ENCODE measurements around the gene RCVRN.

The RCVRN gene

GRCh38 chr17:9905078-9905415 lies at the start of gene RCVRN:
TSS of gene RCVRN (minus strand) at chr17:9905271. CDS start at chr17:9905180, 91 bp downstream.
- no peaks in the 10 kb centered on the region for H3K27me3 ChIP-seq (replicated peaks; ENCODE audit: control insufficient read depth, insufficient read depth, low read length)
- H3K36me3 ChIP-seq (ENCODE audit: control insufficient read depth, insufficient read depth, low read length, severe bottlenecking) = no peaks in the 10 kb centered on the region
- H3K4me3 ChIP-seq (ENCODE audit: low read length) = no peak within 1 kb of the TSS
- no peak within 1 kb of the TSS for H3K9ac ChIP-seq (ENCODE audit: low read length)
- peaks cover 21% of the 10 kb centered on the region for H3K4me1 ChIP-seq (ENCODE audit: control insufficient read depth, insufficient read depth, low read length)
- no peaks in the 10 kb centered on the region for H3K9me3 ChIP-seq (ENCODE audit: control insufficient read depth, low read length)
- DNase-seq (ENCODE audit: low read depth) = no peak

- H3K4me3 ChIP-seq (ENCODE audit: low read length) = no peak overlapping the region
- no peaks in the 10 kb centered on the region for H3K9me3 ChIP-seq (ENCODE audit: control insufficient read depth, low read length)
- H3K36me3 ChIP-seq (ENCODE audit: control insufficient read depth, insufficient read depth, low read length, severe bottlenecking) = no peaks in the 10 kb centered on the region
- DNase-seq (ENCODE audit: low read depth) = no peak
- H3K27me3 ChIP-seq (replicated peaks; ENCODE audit: control insufficient read depth, insufficient read depth, low read length) = no peaks in the 10 kb centered on the region
- no peak overlapping the region for H3K9ac ChIP-seq (ENCODE audit: low read length)
- H3K4me1 ChIP-seq (ENCODE audit: control insufficient read depth, insufficient read depth, low read length) = no peaks in the 10 kb centered on the region
These were observed 48.4 kb upstream of the RCVRN start for GRCh38 chr17:9953492-9953891.

GRCh38 chr17:9951803-9952202 lies 46.7 kb upstream of the RCVRN start:
- Histone ChIP-seq H3K9ac (ENCODE audit: low read length) (no peak overlapping the region), H3K4me3 (ENCODE audit: low read length) (no peak overlapping the region), H3K27me3 (replicated peaks; ENCODE audit: control insufficient read depth, insufficient read depth, low read length) (no peaks in the 10 kb centered on the region), H3K36me3 (ENCODE audit: control insufficient read depth, insufficient read depth, low read length, severe bottlenecking) (no peaks in the 10 kb centered on the region), H3K4me1 (ENCODE audit: control insufficient read depth, insufficient read depth, low read length) (no peaks in the 10 kb centered on the region), H3K9me3 (ENCODE audit: control insufficient read depth, low read length) (no peaks in the 10 kb centered on the region)
- DNase-seq (ENCODE audit: low read depth) = no peak

GRCh38 chr17:9948928-9949327 lies 43.9 kb upstream of the RCVRN start:
- H3K27me3 ChIP-seq (replicated peaks; ENCODE audit: control insufficient read depth, insufficient read depth, low read length) = no peaks in the 10 kb centered on the region
- no peak overlapping the region for H3K9ac ChIP-seq (ENCODE audit: low read length)
- H3K4me1 ChIP-seq (ENCODE audit: control insufficient read depth, insufficient read depth, low read length) = no peaks in the 10 kb centered on the region
- peaks cover 6% of the 10 kb centered on the region for H3K36me3 ChIP-seq (ENCODE audit: control insufficient read depth, insufficient read depth, low read length, severe bottlenecking)
- no peaks in the 10 kb centered on the region for H3K9me3 ChIP-seq (ENCODE audit: control insufficient read depth, low read length)
- no peak overlapping the region for H3K4me3 ChIP-seq (ENCODE audit: low read length)
- no peak for DNase-seq (ENCODE audit: low read depth)

GRCh38 chr17:9944704-9945103 lies 39.6 kb upstream of the RCVRN start:
- H3K36me3 ChIP-seq (ENCODE audit: control insufficient read depth, insufficient read depth, low read length, severe bottlenecking) = peaks cover 20% of the 10 kb centered on the region
- DNase-seq (ENCODE audit: low read depth) = no peak
- H3K4me1 ChIP-seq (ENCODE audit: control insufficient read depth, insufficient read depth, low read length) = no peaks in the 10 kb centered on the region
- no peaks in the 10 kb centered on the region for H3K27me3 ChIP-seq (replicated peaks; ENCODE audit: control insufficient read depth, insufficient read depth, low read length)
- H3K4me3 ChIP-seq (ENCODE audit: low read length) = no peak overlapping the region
- H3K9me3 ChIP-seq (ENCODE audit: control insufficient read depth, low read length) = no peaks in the 10 kb centered on the region
- H3K9ac ChIP-seq (ENCODE audit: low read length) = no peak overlapping the region

- DNase-seq (ENCODE audit: low read depth) = no peak
- H3K36me3 ChIP-seq (ENCODE audit: control insufficient read depth, insufficient read depth, low read length, severe bottlenecking) = peaks cover 23% of the 10 kb centered on the region
- peaks cover 7% of the 10 kb centered on the region for H3K9me3 ChIP-seq (ENCODE audit: control insufficient read depth, low read length)
- H3K27me3 ChIP-seq (replicated peaks; ENCODE audit: control insufficient read depth, insufficient read depth, low read length) = no peaks in the 10 kb centered on the region
- H3K9ac ChIP-seq (ENCODE audit: low read length) = no peak overlapping the region
- no peak overlapping the region for H3K4me3 ChIP-seq (ENCODE audit: low read length)
- no peaks in the 10 kb centered on the region for H3K4me1 ChIP-seq (ENCODE audit: control insufficient read depth, insufficient read depth, low read length)
These were observed 38.3 kb upstream of the RCVRN start for GRCh38 chr17:9943343-9943742.

GRCh38 chr17:9942885-9943284 lies 37.8 kb upstream of the RCVRN start:
- peaks cover under 1% of the 10 kb centered on the region for H3K4me1 ChIP-seq (ENCODE audit: control insufficient read depth, insufficient read depth, low read length)
- no peak overlapping the region for H3K9ac ChIP-seq (ENCODE audit: low read length)
- no peaks in the 10 kb centered on the region for H3K27me3 ChIP-seq (replicated peaks; ENCODE audit: control insufficient read depth, insufficient read depth, low read length)
- no peak for DNase-seq (ENCODE audit: low read depth)
- peaks cover 11% of the 10 kb centered on the region for H3K9me3 ChIP-seq (ENCODE audit: control insufficient read depth, low read length)
- no peak overlapping the region for H3K4me3 ChIP-seq (ENCODE audit: low read length)
- H3K36me3 ChIP-seq (ENCODE audit: control insufficient read depth, insufficient read depth, low read length, severe bottlenecking) = peaks cover 23% of the 10 kb centered on the region

- Histone ChIP-seq H3K4me1 (ENCODE audit: control insufficient read depth, insufficient read depth, low read length) (peaks cover 17% of the 10 kb centered on the region), H3K9me3 (ENCODE audit: control insufficient read depth, low read length) (peaks cover 12% of the 10 kb centered on the region), H3K9ac (ENCODE audit: low read length) (no peak overlapping the region), H3K27me3 (replicated peaks; ENCODE audit: control insufficient read depth, insufficient read depth, low read length) (no peaks in the 10 kb centered on the region), H3K4me3 (ENCODE audit: low read length) (no peak overlapping the region), H3K36me3 (ENCODE audit: control insufficient read depth, insufficient read depth, low read length, severe bottlenecking) (peaks cover 21% of the 10 kb centered on the region)
- DNase-seq (ENCODE audit: low read depth) = no peak
These were observed 36.2 kb upstream of the RCVRN start for GRCh38 chr17:9941305-9941704.

GRCh38 chr17:9940841-9941240 lies 35.8 kb upstream of the RCVRN start:
- no peaks in the 10 kb centered on the region for H3K27me3 ChIP-seq (replicated peaks; ENCODE audit: control insufficient read depth, insufficient read depth, low read length)
- H3K4me1 ChIP-seq (ENCODE audit: control insufficient read depth, insufficient read depth, low read length) = peaks cover 21% of the 10 kb centered on the region
- peaks cover 12% of the 10 kb centered on the region for H3K9me3 ChIP-seq (ENCODE audit: control insufficient read depth, low read length)
- DNase-seq (ENCODE audit: low read depth) = no peak
- no peak overlapping the region for H3K4me3 ChIP-seq (ENCODE audit: low read length)
- H3K36me3 ChIP-seq (ENCODE audit: control insufficient read depth, insufficient read depth, low read length, severe bottlenecking) = peaks cover 18% of the 10 kb centered on the region
- no peak overlapping the region for H3K9ac ChIP-seq (ENCODE audit: low read length)

- Histone ChIP-seq H3K36me3 (ENCODE audit: control insufficient read depth, insufficient read depth, low read length, severe bottlenecking) (peaks cover 18% of the 10 kb centered on the region), H3K9me3 (ENCODE audit: control insufficient read depth, low read length) (peaks cover 12% of the 10 kb centered on the region), H3K4me3 (ENCODE audit: low read length) (no peak overlapping the region), H3K27me3 (replicated peaks; ENCODE audit: control insufficient read depth, insufficient read depth, low read length) (no peaks in the 10 kb centered on the region), H3K4me1 (ENCODE audit: control insufficient read depth, insufficient read depth, low read length) (peaks cover 32% of the 10 kb centered on the region), H3K9ac (ENCODE audit: low read length) (no peak overlapping the region)
- DNase-seq (ENCODE audit: low read depth) = no peak
These were observed 33.7 kb upstream of the RCVRN start for GRCh38 chr17:9938764-9939163.

GRCh38 chr17:9937901-9938300 lies 32.8 kb upstream of the RCVRN start:
- Histone ChIP-seq H3K9ac (ENCODE audit: low read length) (peak overlapping the region; percentile 15), H3K27me3 (replicated peaks; ENCODE audit: control insufficient read depth, insufficient read depth, low read length) (no peaks in the 10 kb centered on the region), H3K4me3 (ENCODE audit: low read length) (no peak overlapping the region), H3K36me3 (ENCODE audit: control insufficient read depth, insufficient read depth, low read length, severe bottlenecking) (peaks cover 16% of the 10 kb centered on the region), H3K9me3 (ENCODE audit: control insufficient read depth, low read length) (peaks cover 12% of the 10 kb centered on the region), H3K4me1 (ENCODE audit: control insufficient read depth, insufficient read depth, low read length) (peaks cover 32% of the 10 kb centered on the region)
- no peak for DNase-seq (ENCODE audit: low read depth)

GRCh38 chr17:9937241-9937761 lies 32.2 kb upstream of the RCVRN start:
- H3K9ac ChIP-seq (ENCODE audit: low read length) = peak overlapping the region; percentile 15
- H3K9me3 ChIP-seq (ENCODE audit: control insufficient read depth, low read length) = peaks cover 12% of the 10 kb centered on the region
- H3K27me3 ChIP-seq (replicated peaks; ENCODE audit: control insufficient read depth, insufficient read depth, low read length) = no peaks in the 10 kb centered on the region
- peaks cover 10% of the 10 kb centered on the region for H3K36me3 ChIP-seq (ENCODE audit: control insufficient read depth, insufficient read depth, low read length, severe bottlenecking)
- peaks cover 32% of the 10 kb centered on the region for H3K4me1 ChIP-seq (ENCODE audit: control insufficient read depth, insufficient read depth, low read length)
- DNase-seq (ENCODE audit: low read depth) = peak; percentile 70
- H3K4me3 ChIP-seq (ENCODE audit: low read length) = peak overlapping the region; percentile 43
